OCI-LY7 (cell line): ENCODE measurements around the gene SERGEF.

ENCODE experiments used
- CTCF ChIP-seq: fragments of 200-600 bp; sonication (generic); conservative IDR thresholded peaks from 2 replicates; pipeline ENCODE4 v1.5.1; 2014; ENCODE audit warnings: mild to moderate bottlenecking, antibody characterized with exemption, low read length, moderate library complexity, mixed read lengths
- EZH2phosphoT487 ChIP-seq: fragments of 200-600 bp; sonication (generic); IDR thresholded peaks from 2 replicates; pipeline ENCODE4 v1.6.1; 2018; ENCODE audit warnings: low read depth, borderline replicate concordance, mild to moderate bottlenecking, mixed run types, antibody characterized with exemption, low read length, moderate library complexity, mixed read lengths

GRCh38 chr11:18001191-18001590, 11.7 kb downstream of the SERGEF start:
- TF ChIP-seq CTCF (no peak), EZH2phosphoT487 (no peak)
